ENCODE results near the gene TADA2B.

- TF ChIP-seq CTCF (conservative IDR thresholded peaks at IDR 0.05; ENCODE audit: low read length) (no peak), EZH2phosphoT487 (IDR thresholded peaks at IDR 0.05; ENCODE audit: borderline replicate concordance) (no peak)
Observed at GRCh38 chr4:7009564-7009963, 33.6 kb upstream of the TADA2B start.

All from Loucy (cell line).